Hepatocyte (in vitro differentiated cells): Measurements from ENCODE around the gene LRMDA. TPM values are rescaled to one million over a fixed set of nuclear protein-coding genes. Genes with fewer than 3 reads are reported as not detected.

ENCODE experiments used
- DNase-seq: peaks from one replicate; pipeline ENCODE4 v3.0.0-alpha.2; 2016; ENCODE audit warnings: low spot score
- H2AFZ ChIP-seq: fragments of 200-600 bp; sonication (generic); 2 replicates; pipeline ENCODE4 v1.6.0; 2016; ENCODE audit warnings: antibody characterized with exemption, mild to moderate bottlenecking
- H3K27ac ChIP-seq: fragments of 200-600 bp; sonication (generic); 2 replicates; pipeline ENCODE4 v1.5.1; 2016; ENCODE audit warnings: mild to moderate bottlenecking
- H3K27me3 ChIP-seq: fragments of 200-600 bp; sonication (generic); 2 replicates; pipeline ENCODE4 v1.6.1; 2016
- H3K36me3 ChIP-seq: fragments of 200-600 bp; sonication (generic); replicated peaks from 2 replicates; pipeline ENCODE4 v1.5.1; 2016; ENCODE audit warnings: low read depth; ENCODE audit not compliant: insufficient read depth
- H3K4me1 ChIP-seq: fragments of 200-600 bp; sonication (generic); 2 replicates; pipeline ENCODE4 v1.5.1; 2016; ENCODE audit warnings: mild to moderate bottlenecking, moderate library complexity; ENCODE audit not compliant: insufficient read depth
- H3K4me2 ChIP-seq: fragments of 200-600 bp; sonication (generic); 2 replicates; pipeline ENCODE4 v1.6.0; 2016
- H3K4me3 ChIP-seq: fragments of 200-600 bp; sonication (generic); 2 replicates; pipeline ENCODE4 v1.5.1; 2016; ENCODE audit warnings: mild to moderate bottlenecking
- H3K79me2 ChIP-seq: fragments of 200-600 bp; sonication (generic); 2 replicates; pipeline ENCODE4 v1.6.0; 2017; ENCODE audit warnings: mild to moderate bottlenecking
- H3K9me2 ChIP-seq: fragments of 200-600 bp; sonication (generic); replicated peaks from 2 replicates; pipeline ENCODE4 v1.6.0; 2017; ENCODE audit warnings: mild to moderate bottlenecking; ENCODE audit not compliant: insufficient read depth
- H3K9me3 ChIP-seq: fragments of 200-600 bp; sonication (generic); 2 replicates; pipeline ENCODE4 v1.5.1; 2016; ENCODE audit warnings: low read depth, mild to moderate bottlenecking
- H4K20me1 ChIP-seq: fragments of 200-600 bp; sonication (generic); 2 replicates; pipeline ENCODE4 v1.6.0; 2016; ENCODE audit warnings: mild to moderate bottlenecking; ENCODE audit not compliant: insufficient read depth, poor library complexity, severe bottlenecking
- CTCF ChIP-seq: fragments of 200-600 bp; sonication (generic); IDR thresholded peaks from 2 replicates; pipeline ENCODE4 v1.5.1; 2016; ENCODE audit warnings: antibody characterized with exemption, mild to moderate bottlenecking; ENCODE audit not compliant: poor library complexity
- EZH2 ChIP-seq: fragments of 200-600 bp; sonication (generic); IDR thresholded peaks from 2 replicates; pipeline ENCODE4 v1.6.1; 2016; ENCODE audit warnings: antibody characterized with exemption, mild to moderate bottlenecking, borderline replicate concordance
- EZH2phosphoT487 ChIP-seq: fragments of 200-600 bp; sonication (generic); IDR thresholded peaks from one replicate; pipeline ENCODE4 v1.6.1; 2018; ENCODE audit warnings: antibody characterized with exemption, mild to moderate bottlenecking, low read depth, moderate library complexity; ENCODE audit not compliant: unreplicated experiment, severe bottlenecking
- WGBS: methylation state at CpG from one replicate; pipeline ENCODE4 v1.1.6; 2016; ENCODE audit warnings: low lambda C conversion rate; ENCODE audit errors: missing lambda C conversion rate; 5-methylcytosine and 5-hydroxymethylcytosine counted together
- polyA plus RNA-seq: library from polyadenylated mRNA; unstranded; fragments of >200 nt; fragmentation: Nextera tagmentation; extraction: Ambion mirVana; gene quantifications from 2 replicates; pipeline ENCODE4 v1.2.1, GENCODE V29; 2016
- total RNA-seq: library from RNA; depleted of rRNA; stranded (reverse); fragments of >200 nt; gene quantifications from 2 replicates; pipeline ENCODE4 v1.2.3, GENCODE V29; 2014

Gene LRMDA
- total and polyA plus RNA-seq, 2 experiments from 2014 or later: 5.6 to 15.7 TPM

GRCh38 chr10:75663947-75664664 is 232.7 kb downstream of the LRMDA start:
- no peak overlapping the region for H2AFZ ChIP-seq
- H3K9me2 ChIP-seq: no peaks in the 10 kb centered on the region
- no peaks in the 10 kb centered on the region for H3K27me3 ChIP-seq
- no peak overlapping the region for H3K4me2 ChIP-seq
- H3K4me1 ChIP-seq: peaks cover 7% of the 10 kb centered on the region
- H3K4me3 ChIP-seq: no peak overlapping the region
- H3K9me3 ChIP-seq: no peaks in the 10 kb centered on the region
- no peak for DNase-seq
- 95% methylated on average over 3 of the region's 3 CpGs for WGBS
- no peaks in the 10 kb centered on the region for H4K20me1 ChIP-seq
- TF ChIP-seq CTCF: no peak
- TF ChIP-seq EZH2phosphoT487: no peak
- no peak for TF ChIP-seq EZH2
- no peaks in the 10 kb centered on the region for H3K79me2 ChIP-seq
- no peak overlapping the region for H3K27ac ChIP-seq
- H3K36me3 ChIP-seq: no peaks in the 10 kb centered on the region

DNA sequence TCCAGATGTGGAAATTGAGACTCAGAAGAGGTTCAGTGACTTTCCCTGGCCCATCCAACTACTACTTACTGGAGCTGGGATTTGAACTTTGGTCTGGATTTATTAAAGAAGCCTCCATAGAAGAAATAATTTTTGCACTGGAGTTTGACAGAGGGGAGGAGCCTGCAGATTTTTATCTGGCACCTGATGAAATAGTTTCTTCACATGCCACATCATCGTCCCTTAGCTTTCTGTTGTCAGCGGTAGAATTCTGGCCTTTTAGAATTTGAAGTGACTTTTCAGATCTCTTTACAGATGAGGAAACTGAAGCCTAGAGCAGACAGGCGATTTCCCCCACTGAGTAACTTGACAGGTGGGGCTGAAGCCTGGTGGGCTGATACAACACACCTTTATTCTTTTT is 233.5 kb downstream of the LRMDA start:
- no peak for TF ChIP-seq EZH2phosphoT487
- no peak for TF ChIP-seq CTCF
- TF ChIP-seq EZH2: no peak
- Histone ChIP-seq H4K20me1 (no peaks in the 10 kb centered on the region), H3K27ac (no peak overlapping the region), H3K27me3 (no peaks in the 10 kb centered on the region), H3K4me2 (no peak overlapping the region), H3K9me3 (no peaks in the 10 kb centered on the region), H2AFZ (no peak overlapping the region), H3K4me1 (peaks cover 7% of the 10 kb centered on the region), H3K9me2 (no peaks in the 10 kb centered on the region), H3K36me3 (no peaks in the 10 kb centered on the region), H3K79me2 (no peaks in the 10 kb centered on the region), H3K4me3 (no peak overlapping the region)
- WGBS: 91% methylated on average over 3 of the region's 3 CpGs
- DNase-seq: no peak

DNA sequence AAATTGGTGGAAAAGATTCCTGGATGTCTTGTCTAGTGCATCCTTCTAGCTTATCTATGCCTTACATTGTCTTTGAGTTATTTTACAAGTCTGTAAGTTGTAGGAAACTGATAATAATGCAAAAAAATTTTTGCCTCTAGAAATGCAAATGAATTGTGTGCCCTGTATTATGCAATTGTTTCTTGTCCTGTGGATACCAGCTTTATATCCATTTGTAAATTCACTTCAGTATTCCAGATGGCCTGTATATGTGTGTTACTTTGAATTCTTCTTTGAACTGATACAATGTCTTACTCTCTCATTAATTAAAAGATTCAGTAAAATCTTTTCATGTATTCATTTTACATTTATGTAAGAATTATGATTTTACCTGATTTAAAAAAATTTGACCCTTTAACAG is 234.3 kb downstream of the LRMDA start:
- Histone ChIP-seq H3K4me2 (no peak overlapping the region), H3K79me2 (no peaks in the 10 kb centered on the region), H3K9me3 (no peaks in the 10 kb centered on the region), H3K36me3 (no peaks in the 10 kb centered on the region), H4K20me1 (no peaks in the 10 kb centered on the region), H3K27me3 (no peaks in the 10 kb centered on the region), H3K4me3 (no peak overlapping the region), H3K27ac (no peak overlapping the region), H3K9me2 (no peaks in the 10 kb centered on the region), H2AFZ (no peak overlapping the region), H3K4me1 (peaks cover 7% of the 10 kb centered on the region)
- TF ChIP-seq EZH2 (no peak), CTCF (no peak), EZH2phosphoT487 (no peak)
- no peak for DNase-seq
